MM.1S (cell line): ENCODE measurements around the gene XAGE1B.
"Not testable (repeated sequence)": the region's sequence is repeated elsewhere in the genome, so short reads cannot be mapped to it uniquely, and the experiment has no call there.

Experiments used
- DNase-seq: peaks from one replicate; pipeline ENCODE4 v3.0.0-alpha.2; 2015
- H2AFZ ChIP-seq: fragments of 300-600 bp; sonication (generic); 2 replicates; pipeline ENCODE4 v1.6.0; 2016; ENCODE audit warnings: antibody characterized with exemption, low read length
- H3F3A ChIP-seq: fragments of 300-600 bp; sonication (generic); 2 replicates; pipeline ENCODE4 v1.6.1; 2016; ENCODE audit warnings: mild to moderate bottlenecking, antibody characterized with exemption, low read length, moderate library complexity, mixed read lengths; ENCODE audit not compliant: insufficient read depth
- H3K27ac ChIP-seq: fragments of 300-600 bp; sonication (generic); 2 replicates; pipeline ENCODE4 v1.5.1; 2016; ENCODE audit warnings: mild to moderate bottlenecking, low read length
- H3K27me3 ChIP-seq: fragments of 300-600 bp; sonication (generic); replicated peaks from 2 replicates; pipeline ENCODE4 v1.6.0; 2016; ENCODE audit warnings: low read length; ENCODE audit not compliant: insufficient read depth
- H3K36me3 ChIP-seq: fragments of 300-600 bp; sonication (generic); replicated peaks from 2 replicates; pipeline ENCODE4 v1.6.1; 2016; ENCODE audit warnings: mild to moderate bottlenecking, low read length, mixed read lengths; ENCODE audit not compliant: insufficient read depth
- H3K4me1 ChIP-seq: fragments of 300-600 bp; sonication (generic); 2 replicates; pipeline ENCODE4 v1.6.1; 2016; ENCODE audit warnings: low read length, mixed read lengths
- H3K4me2 ChIP-seq: fragments of 300-600 bp; sonication (generic); 2 replicates; pipeline ENCODE4 v1.6.0; 2016; ENCODE audit warnings: low read depth, low read length
- H3K4me3 ChIP-seq: fragments of 300-600 bp; sonication (generic); 2 replicates; pipeline ENCODE4 v1.5.1; 2016; ENCODE audit warnings: low read length, mixed read lengths
- H3K79me2 ChIP-seq: fragments of 300-600 bp; sonication (generic); 2 replicates; pipeline ENCODE4 v1.6.1; 2016; ENCODE audit warnings: mixed run types, low read length, mixed read lengths
- H3K9ac ChIP-seq: fragments of 300-600 bp; sonication (generic); 2 replicates; pipeline ENCODE4 v1.6.1; 2016; ENCODE audit warnings: low read length, mixed read lengths
- H3K9me2 ChIP-seq: fragments of 300-600 bp; sonication (generic); replicated peaks from 2 replicates; pipeline ENCODE4 v1.6.1; 2016; ENCODE audit warnings: mild to moderate bottlenecking, low read length, mixed read lengths; ENCODE audit not compliant: insufficient read depth
- H3K9me3 ChIP-seq: fragments of 300-600 bp; sonication (generic); replicated peaks from 2 replicates; pipeline ENCODE4 v1.6.1; 2016; ENCODE audit warnings: mild to moderate bottlenecking, low read length, mixed read lengths; ENCODE audit not compliant: insufficient read depth
- H4K20me1 ChIP-seq: fragments of 300-600 bp; sonication (generic); 2 replicates; pipeline ENCODE4 v1.6.1; 2016; ENCODE audit warnings: mild to moderate bottlenecking, low read length, moderate library complexity, mixed read lengths; ENCODE audit not compliant: insufficient read depth
- EZH2 ChIP-seq: fragments of 300-600 bp; sonication (generic); optimal IDR thresholded peaks from 2 replicates; pipeline ENCODE3; 2017; ENCODE audit warnings: low read depth, mild to moderate bottlenecking, antibody characterized with exemption, low read length, mixed read lengths
- EZH2phosphoT487 ChIP-seq: fragments of 300-600 bp; sonication (generic); IDR thresholded peaks from 2 replicates; pipeline ENCODE4 v1.6.1; 2018; ENCODE audit warnings: antibody characterized with exemption, low read length
- TF ChIP-seq, protein P1 (sequence below): fragments of 300-600 bp; sonication (generic); IDR thresholded peaks from 2 replicates; pipeline ENCODE4 v1.5.1; 2016; ENCODE audit warnings: antibody characterized with exemption, low read length, mixed read lengths

Gene XAGE1B

DNA sequence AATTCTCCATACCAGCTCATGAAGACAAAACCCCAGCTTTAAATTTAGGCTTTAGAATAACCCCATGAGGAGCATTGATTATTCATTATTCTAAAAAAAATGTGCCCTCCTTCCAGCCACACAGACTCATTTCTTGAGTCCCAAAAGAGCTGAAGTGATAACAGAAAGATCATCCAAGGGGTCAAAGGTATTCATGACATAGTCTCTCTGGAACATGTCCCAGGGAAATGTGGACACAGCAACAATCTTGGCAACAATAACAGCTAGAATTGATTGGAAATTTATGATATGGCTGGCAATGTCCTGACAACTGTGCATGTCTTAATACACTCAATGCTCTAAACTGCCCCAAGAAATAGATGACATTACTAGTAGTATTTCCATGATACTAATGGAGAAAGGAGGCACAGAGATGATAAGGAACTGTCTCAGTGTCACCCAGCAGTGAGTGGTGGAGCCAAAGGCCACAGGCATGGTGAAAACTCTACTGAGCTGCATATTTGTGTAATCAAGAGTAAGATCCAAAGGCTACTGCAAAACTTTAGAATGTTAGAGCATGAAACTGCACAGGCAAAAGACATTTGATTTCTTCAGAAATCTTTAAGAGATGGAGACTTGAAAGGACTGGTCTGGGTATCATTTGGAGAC lies 37.3 kb upstream of the XAGE1B start:
- Histone ChIP-seq H3K36me3 (no peaks in the 10 kb centered on the region), H3K9ac (no peak overlapping the region), H3K27me3 (no peaks in the 10 kb centered on the region), H4K20me1 (no peaks in the 10 kb centered on the region), H3K4me3 (no peak overlapping the region), H3K4me1 (no peaks in the 10 kb centered on the region), H3K79me2 (no peaks in the 10 kb centered on the region), H3K4me2 (no peak overlapping the region), H3K9me2 (no peaks in the 10 kb centered on the region), H2AFZ (no peak overlapping the region), H3F3A (no peaks in the 10 kb centered on the region), H3K9me3 (no peaks in the 10 kb centered on the region), H3K27ac (no peak overlapping the region)
- no peak for DNase-seq
- TF ChIP-seq EZH2 = no peak
- no peak for TF ChIP-seq EZH2phosphoT487
- TF ChIP-seq, protein P1, sequence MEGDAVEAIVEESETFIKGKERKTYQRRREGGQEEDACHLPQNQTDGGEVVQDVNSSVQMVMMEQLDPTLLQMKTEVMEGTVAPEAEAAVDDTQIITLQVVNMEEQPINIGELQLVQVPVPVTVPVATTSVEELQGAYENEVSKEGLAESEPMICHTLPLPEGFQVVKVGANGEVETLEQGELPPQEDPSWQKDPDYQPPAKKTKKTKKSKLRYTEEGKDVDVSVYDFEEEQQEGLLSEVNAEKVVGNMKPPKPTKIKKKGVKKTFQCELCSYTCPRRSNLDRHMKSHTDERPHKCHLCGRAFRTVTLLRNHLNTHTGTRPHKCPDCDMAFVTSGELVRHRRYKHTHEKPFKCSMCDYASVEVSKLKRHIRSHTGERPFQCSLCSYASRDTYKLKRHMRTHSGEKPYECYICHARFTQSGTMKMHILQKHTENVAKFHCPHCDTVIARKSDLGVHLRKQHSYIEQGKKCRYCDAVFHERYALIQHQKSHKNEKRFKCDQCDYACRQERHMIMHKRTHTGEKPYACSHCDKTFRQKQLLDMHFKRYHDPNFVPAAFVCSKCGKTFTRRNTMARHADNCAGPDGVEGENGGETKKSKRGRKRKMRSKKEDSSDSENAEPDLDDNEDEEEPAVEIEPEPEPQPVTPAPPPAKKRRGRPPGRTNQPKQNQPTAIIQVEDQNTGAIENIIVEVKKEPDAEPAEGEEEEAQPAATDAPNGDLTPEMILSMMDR = no peak

DNA sequence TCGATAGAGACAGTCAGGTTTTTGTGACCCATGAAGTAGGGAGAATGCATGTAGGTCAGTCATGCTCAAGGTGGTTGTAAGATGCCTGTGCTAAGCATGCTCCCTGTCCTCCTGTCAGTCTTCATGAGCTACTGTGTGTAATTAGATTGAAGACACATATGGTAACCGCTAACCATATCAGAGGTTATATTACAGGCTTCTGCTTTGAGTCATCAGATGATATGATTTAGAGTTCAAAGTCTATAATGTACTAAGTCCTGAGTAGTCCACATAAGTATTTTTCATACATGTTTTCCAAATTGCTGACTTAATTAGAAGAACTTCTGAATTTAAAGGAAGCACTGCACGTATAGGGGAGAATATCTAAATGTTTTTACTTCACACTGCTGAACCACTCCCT lies 31.9 kb upstream of the XAGE1B start:
- not testable (repeated sequence) for H4K20me1 ChIP-seq, H3K27me3 ChIP-seq, H3K79me2 ChIP-seq, H3K4me3 ChIP-seq, H3K9me2 ChIP-seq, H3K4me1 ChIP-seq, DNase-seq, H3K9ac ChIP-seq, H3F3A ChIP-seq, H3K27ac ChIP-seq, H3K4me2 ChIP-seq, H2AFZ ChIP-seq, H3K36me3 ChIP-seq, H3K9me3 ChIP-seq

GRCh38 chrX:52544147-52544840 lies 27.4 kb upstream of the XAGE1B start:
- Histone ChIP-seq H3K27ac (no peak overlapping the region), H3K4me1 (no peaks in the 10 kb centered on the region), H3K4me3 (no peak overlapping the region), H3K9me2 (no peaks in the 10 kb centered on the region), H3K4me2 (no peak overlapping the region), H3K79me2 (no peaks in the 10 kb centered on the region), H3K27me3 (no peaks in the 10 kb centered on the region), H3K9ac (no peak overlapping the region), H3F3A (no peaks in the 10 kb centered on the region), H3K9me3 (no peaks in the 10 kb centered on the region), H3K36me3 (no peaks in the 10 kb centered on the region), H2AFZ (no peak overlapping the region), H4K20me1 (no peaks in the 10 kb centered on the region)
- TF ChIP-seq, protein P1 = no peak
- TF ChIP-seq EZH2phosphoT487 (no peak), EZH2 (no peak)
- DNase-seq = no peak

- no peaks in the 10 kb centered on the region for H3K36me3 ChIP-seq
- H3K9me3 ChIP-seq = no peaks in the 10 kb centered on the region
- H3K27ac ChIP-seq = no peak overlapping the region
- H3K79me2 ChIP-seq = no peaks in the 10 kb centered on the region
- no peaks in the 10 kb centered on the region for H3K27me3 ChIP-seq
- TF ChIP-seq, protein P1 = no peak
- TF ChIP-seq EZH2phosphoT487 (no peak), EZH2 (no peak)
- no peak overlapping the region for H2AFZ ChIP-seq
- H3F3A ChIP-seq = no peaks in the 10 kb centered on the region
- H4K20me1 ChIP-seq = no peaks in the 10 kb centered on the region
- H3K4me3 ChIP-seq = no peak overlapping the region
- no peak for DNase-seq
- H3K9ac ChIP-seq = no peak overlapping the region
- H3K9me2 ChIP-seq = no peaks in the 10 kb centered on the region
- H3K4me1 ChIP-seq = no peaks in the 10 kb centered on the region
- H3K4me2 ChIP-seq = no peak overlapping the region
These were observed 25.4 kb upstream of the XAGE1B start for GRCh38 chrX:52542311-52542710.

- not testable (repeated sequence) for H3K79me2 ChIP-seq, H2AFZ ChIP-seq, H4K20me1 ChIP-seq, H3K4me2 ChIP-seq, H3K9ac ChIP-seq, H3K27ac ChIP-seq, H3K9me3 ChIP-seq, H3K27me3 ChIP-seq, H3K4me1 ChIP-seq, H3F3A ChIP-seq, DNase-seq, H3K36me3 ChIP-seq, H3K4me3 ChIP-seq, H3K9me2 ChIP-seq
These were observed 24.2 kb upstream of the XAGE1B start for GRCh38 chrX:52541051-52541450.
